Transverse colon (tissue), 4 donors: ENCODE results near the gene GNAQ.

ENCODE experiments used
- POLR2AphosphoS5 ChIP-seq, 3 donors: sonication (generic); formaldehyde crosslinking; IDR thresholded peaks; one replicate each; pipeline ENCODE4 v1.6.1; 2016; ENCODE audit warnings: antibody characterized with exemption in 3 of 3
- TF ChIP-seq, protein P1 (sequence below), 5 experiments: fragments of 200-600 bp in 3 of 5; fragments of 450-650 bp in 2 of 5; sonication (generic) in 3 of 5; IDR thresholded peaks; 1 replicate in 2 of 5; 2 replicates in 3 of 5; pipeline ENCODE4 v1.5.1; 2016 to 2017; ENCODE audit warnings: antibody characterized with exemption in 5 of 5, inconsistent platforms in 3 of 5, mild to moderate bottlenecking in 2 of 5, moderate library complexity in 1 of 5

DNA sequence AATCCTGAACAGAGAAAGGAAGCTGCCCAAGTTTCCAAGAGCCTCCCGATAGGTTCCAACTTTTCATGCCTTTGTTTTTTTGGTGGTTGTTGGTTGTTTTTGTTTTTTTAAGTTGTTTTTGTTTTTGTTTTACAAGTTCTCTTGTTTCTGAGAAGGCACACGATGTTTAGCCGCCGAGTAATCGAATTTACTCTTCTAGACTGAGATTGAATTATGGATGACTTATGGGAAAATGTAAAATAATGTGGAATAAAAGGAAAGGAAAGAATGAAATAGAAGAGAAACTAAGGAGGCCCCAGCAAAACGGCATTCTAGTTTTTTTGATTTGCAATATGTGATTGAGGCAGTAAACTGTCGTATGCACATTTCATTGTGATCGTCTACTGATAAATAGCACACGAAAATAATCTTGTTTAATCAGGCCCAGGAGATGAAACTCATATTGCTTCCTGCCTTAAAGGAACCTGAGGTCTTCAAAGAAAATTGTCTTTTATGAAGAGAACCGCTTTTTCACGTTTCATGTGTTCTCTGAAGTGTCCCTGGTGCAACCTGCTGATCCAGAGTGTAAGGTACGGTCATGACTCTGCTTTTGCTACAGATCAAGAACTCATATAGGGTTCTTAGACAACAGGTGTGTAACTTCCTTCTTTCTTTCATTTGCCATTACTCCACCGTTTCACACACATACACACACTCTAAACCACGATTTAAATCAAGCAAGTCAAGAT, 1.3 kb upstream of the GNAQ start:
- TF ChIP-seq, protein P1, sequence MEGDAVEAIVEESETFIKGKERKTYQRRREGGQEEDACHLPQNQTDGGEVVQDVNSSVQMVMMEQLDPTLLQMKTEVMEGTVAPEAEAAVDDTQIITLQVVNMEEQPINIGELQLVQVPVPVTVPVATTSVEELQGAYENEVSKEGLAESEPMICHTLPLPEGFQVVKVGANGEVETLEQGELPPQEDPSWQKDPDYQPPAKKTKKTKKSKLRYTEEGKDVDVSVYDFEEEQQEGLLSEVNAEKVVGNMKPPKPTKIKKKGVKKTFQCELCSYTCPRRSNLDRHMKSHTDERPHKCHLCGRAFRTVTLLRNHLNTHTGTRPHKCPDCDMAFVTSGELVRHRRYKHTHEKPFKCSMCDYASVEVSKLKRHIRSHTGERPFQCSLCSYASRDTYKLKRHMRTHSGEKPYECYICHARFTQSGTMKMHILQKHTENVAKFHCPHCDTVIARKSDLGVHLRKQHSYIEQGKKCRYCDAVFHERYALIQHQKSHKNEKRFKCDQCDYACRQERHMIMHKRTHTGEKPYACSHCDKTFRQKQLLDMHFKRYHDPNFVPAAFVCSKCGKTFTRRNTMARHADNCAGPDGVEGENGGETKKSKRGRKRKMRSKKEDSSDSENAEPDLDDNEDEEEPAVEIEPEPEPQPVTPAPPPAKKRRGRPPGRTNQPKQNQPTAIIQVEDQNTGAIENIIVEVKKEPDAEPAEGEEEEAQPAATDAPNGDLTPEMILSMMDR (IDR thresholded peaks at IDR 0.05) = no peak
- peak; percentile 39 to 60 (median 55) for TF ChIP-seq POLR2AphosphoS5 (IDR thresholded peaks at IDR 0.05)
